Keratinocyte (primary cell): ENCODE measurements around the gene TMEM132D. TPM values are rescaled to one million over a fixed set of nuclear protein-coding genes. Genes with fewer than 3 reads are reported as not detected.

Experiments
- DNase-seq: peaks from one replicate; pipeline ENCODE4 v3.0.0-alpha.2; 2011; ENCODE audit warnings: low read depth, missing footprints, low spot score
- FAIRE-seq: peaks from 2 replicates; lab custom pipeline; 2011; peaks lifted over from hg19 to GRCh38; lab: Jason Lieb, UNC
- H2AFZ ChIP-seq: 2 replicates; pipeline ENCODE4 v1.6.0; 2012; ENCODE audit warnings: low read length, control low read depth, inconsistent platforms; ENCODE audit not compliant: control insufficient read depth
- H3K27ac ChIP-seq: 2 replicates; pipeline ENCODE4 v1.5.1; 2011; ENCODE audit warnings: low read length; ENCODE audit not compliant: control insufficient read depth, insufficient read depth
- H3K27me3 ChIP-seq: 3 replicates; pipeline ENCODE4 v1.6.0; 2011; ENCODE audit warnings: low read length; ENCODE audit not compliant: control insufficient read depth, insufficient read depth; ENCODE audit errors: extremely low read depth
- H3K36me3 ChIP-seq, 2 experiments: 2 replicates in 1 of 2; 3 replicates in 1 of 2; pipeline ENCODE4 v1.5.1; 2011; ENCODE audit warnings: low read length in 2 of 2, mild to moderate bottlenecking in 1 of 2; ENCODE audit not compliant: control insufficient read depth in 2 of 2, insufficient read depth in 2 of 2; ENCODE audit errors: extremely low read depth in 1 of 2
- H3K4me1 ChIP-seq: 3 replicates; pipeline ENCODE4 v1.5.1; 2011; ENCODE audit warnings: low read length; ENCODE audit not compliant: control insufficient read depth, insufficient read depth; ENCODE audit errors: extremely low read depth
- H3K4me2 ChIP-seq: 3 replicates; pipeline ENCODE4 v1.6.0; 2011; ENCODE audit warnings: low read depth, low read length; ENCODE audit not compliant: control insufficient read depth, insufficient read depth; ENCODE audit errors: extremely low read depth
- H3K4me3 ChIP-seq, 3 experiments: fragments of 200-600 bp in 1 of 3; sonication (generic) in 1 of 3; 2 replicates in 2 of 3; 3 replicates in 1 of 3; pipeline ENCODE4 v1.5.1; 2011 to 2016; ENCODE audit warnings: low read length in 3 of 3, mild to moderate bottlenecking in 3 of 3, control low read depth in 2 of 3, inconsistent platforms in 1 of 3, low read depth in 1 of 3, mixed read lengths in 1 of 3, mixed run types in 1 of 3, moderate library complexity in 1 of 3; ENCODE audit not compliant: control insufficient read depth in 2 of 3, insufficient read depth in 2 of 3; ENCODE audit errors: extremely low read depth in 1 of 3
- H3K79me2 ChIP-seq: 2 replicates; pipeline ENCODE4 v1.6.0; 2012; ENCODE audit warnings: low read length; ENCODE audit not compliant: control insufficient read depth, insufficient read depth
- H3K9ac ChIP-seq: 3 replicates; pipeline ENCODE4 v1.6.0; 2011; ENCODE audit warnings: low read length; ENCODE audit not compliant: control insufficient read depth, insufficient read depth; ENCODE audit errors: extremely low read depth
- H3K9me1 ChIP-seq: 3 replicates; pipeline ENCODE4 v1.6.0; 2011; ENCODE audit warnings: low read length; ENCODE audit not compliant: control insufficient read depth, insufficient read depth; ENCODE audit errors: extremely low read depth
- H3K9me3 ChIP-seq: 2 replicates; pipeline ENCODE4 v1.5.1; 2012; ENCODE audit warnings: low read depth, low read length; ENCODE audit not compliant: control insufficient read depth
- H4K20me1 ChIP-seq: 3 replicates; pipeline ENCODE4 v1.6.0; 2011; ENCODE audit warnings: low read length; ENCODE audit not compliant: control insufficient read depth, insufficient read depth; ENCODE audit errors: extremely low read depth
- EZH2 ChIP-seq: IDR thresholded peaks from one replicate; pipeline ENCODE4 v1.6.1; 2012; ENCODE audit warnings: inconsistent platforms, mild to moderate bottlenecking, low read length, moderate library complexity
- dilution Hi-C: fragments of 300-500 bp; cut with MboI; formaldehyde crosslinking; loops from one replicate; pipeline ENCODE4 v1.7.0; 2020; ENCODE audit warnings: low sequenced_read_pairs; ENCODE audit not compliant: extremely low pct_ligation_motif_present
- polyA plus RNA-seq, 5 experiments: library from polyadenylated mRNA; depleted of rRNA in 3 of 5; stranded (reverse) in 3 of 5; stranded (forward) in 1 of 5; unstranded in 1 of 5; fragments of >200 nt; gene quantifications; 1 replicate in 1 of 5; 2 replicates in 3 of 5; 3 replicates in 1 of 5; pipeline versions ENCODE4 v1.2.1 to v1.2.3, GENCODE V29; 2011 to 2012; ENCODE audit warnings: missing spikeins in 2 of 5, low read depth in 1 of 5, low replicate concordance in 1 of 5
- TF ChIP-seq, protein P1 (sequence below), 3 experiments: IDR thresholded peaks in 1 of 3; conservative IDR thresholded peaks in 1 of 3; optimal IDR thresholded peaks in 1 of 3; 2 replicates in 2 of 3; 3 replicates in 1 of 3; pipeline versions ENCODE3 to v1.5.1; 2011; ENCODE audit warnings: low read length in 3 of 3, mild to moderate bottlenecking in 3 of 3, moderate library complexity in 2 of 3, control low read depth in 1 of 3, inconsistent platforms in 1 of 3; ENCODE audit not compliant: insufficient read depth in 2 of 3; ENCODE audit errors: extremely low read depth in 1 of 3

Gene TMEM132D
- polyA plus RNA-seq, 1 donor (not counting 4 experiments of a cell fraction or from before 2014, with no cell fraction given) = not detected

DNA sequence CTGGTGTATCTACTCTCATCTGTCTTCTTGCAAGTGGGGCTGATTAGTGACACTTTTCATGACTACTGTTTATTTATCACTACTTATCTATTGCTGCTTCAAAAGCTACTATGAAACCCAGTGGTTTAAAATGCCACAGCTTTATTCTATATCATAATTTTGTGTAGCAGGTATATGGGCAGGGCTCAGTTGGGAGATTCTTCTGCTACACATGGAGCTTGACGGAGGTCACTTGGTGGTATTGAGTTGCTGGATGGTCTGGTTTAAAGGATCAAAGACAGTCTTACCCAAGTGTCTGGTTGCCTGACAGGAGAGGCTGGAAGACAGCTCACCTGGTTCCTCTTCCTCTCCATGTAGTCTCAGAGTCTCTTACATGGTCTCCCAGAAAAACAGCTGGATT, 222.7 kb downstream of the TMEM132D start:
- H3K9me1 ChIP-seq = no peaks in the 10 kb centered on the region
- no peak overlapping the region for H3K9ac ChIP-seq
- no peaks in the 10 kb centered on the region for H3K36me3 ChIP-seq
- H3K9me3 ChIP-seq = no peaks in the 10 kb centered on the region
- no peak overlapping the region for H3K27ac ChIP-seq
- no peak for FAIRE-seq
- DNase-seq = no peak
- dilution Hi-C loops = no loop called here
- no peaks in the 10 kb centered on the region for H3K79me2 ChIP-seq
- TF ChIP-seq, protein P1, sequence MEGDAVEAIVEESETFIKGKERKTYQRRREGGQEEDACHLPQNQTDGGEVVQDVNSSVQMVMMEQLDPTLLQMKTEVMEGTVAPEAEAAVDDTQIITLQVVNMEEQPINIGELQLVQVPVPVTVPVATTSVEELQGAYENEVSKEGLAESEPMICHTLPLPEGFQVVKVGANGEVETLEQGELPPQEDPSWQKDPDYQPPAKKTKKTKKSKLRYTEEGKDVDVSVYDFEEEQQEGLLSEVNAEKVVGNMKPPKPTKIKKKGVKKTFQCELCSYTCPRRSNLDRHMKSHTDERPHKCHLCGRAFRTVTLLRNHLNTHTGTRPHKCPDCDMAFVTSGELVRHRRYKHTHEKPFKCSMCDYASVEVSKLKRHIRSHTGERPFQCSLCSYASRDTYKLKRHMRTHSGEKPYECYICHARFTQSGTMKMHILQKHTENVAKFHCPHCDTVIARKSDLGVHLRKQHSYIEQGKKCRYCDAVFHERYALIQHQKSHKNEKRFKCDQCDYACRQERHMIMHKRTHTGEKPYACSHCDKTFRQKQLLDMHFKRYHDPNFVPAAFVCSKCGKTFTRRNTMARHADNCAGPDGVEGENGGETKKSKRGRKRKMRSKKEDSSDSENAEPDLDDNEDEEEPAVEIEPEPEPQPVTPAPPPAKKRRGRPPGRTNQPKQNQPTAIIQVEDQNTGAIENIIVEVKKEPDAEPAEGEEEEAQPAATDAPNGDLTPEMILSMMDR (optimal IDR thresholded peaks at IDR 0.05 in 1 of 3, IDR thresholded peaks at IDR 0.05 in 1 of 3, conservative IDR thresholded peaks at IDR 0.05 in 1 of 3; ENCODE audit: extremely low read depth in 1 of 3, insufficient read depth in 2 of 3, low read length in 3 of 3) = no peak
- H3K4me1 ChIP-seq = no peaks in the 10 kb centered on the region
- no peak overlapping the region for H3K4me2 ChIP-seq
- H4K20me1 ChIP-seq = no peaks in the 10 kb centered on the region
- H2AFZ ChIP-seq = no peak overlapping the region
- no peaks in the 10 kb centered on the region for H3K27me3 ChIP-seq
- no peak overlapping the region for H3K4me3 ChIP-seq

DNA sequence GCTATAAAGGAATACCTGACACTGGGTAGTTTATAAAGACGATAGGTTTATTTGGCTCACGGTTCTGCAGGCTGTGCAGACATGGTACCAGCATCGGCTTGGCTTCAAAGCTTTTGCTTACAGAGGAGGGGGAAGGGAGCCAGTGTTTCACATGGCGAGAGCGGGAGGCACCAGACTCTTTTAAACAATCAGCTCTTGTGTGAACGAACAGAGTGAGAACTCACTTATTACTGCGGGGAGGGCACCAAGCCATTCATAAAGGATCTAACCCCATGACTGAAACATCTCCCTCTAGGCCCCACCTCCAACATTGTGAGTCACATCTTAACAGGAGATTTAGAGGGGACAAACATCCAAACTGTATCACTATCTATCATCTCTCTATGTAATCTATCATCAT, 227.4 kb downstream of the TMEM132D start:
- Histone ChIP-seq H2AFZ (no peak overlapping the region), H3K79me2 (no peaks in the 10 kb centered on the region), H3K9me1 (no peaks in the 10 kb centered on the region), H3K9ac (no peak overlapping the region), H3K36me3 (no peaks in the 10 kb centered on the region), H3K4me2 (no peak overlapping the region), H3K9me3 (no peaks in the 10 kb centered on the region), H3K27me3 (no peaks in the 10 kb centered on the region), H3K27ac (no peak overlapping the region), H3K4me3 (no peak overlapping the region), H3K4me1 (no peaks in the 10 kb centered on the region), H4K20me1 (no peaks in the 10 kb centered on the region)
- no peak for DNase-seq
- FAIRE-seq = no peak
- no peak for TF ChIP-seq EZH2
- TF ChIP-seq, protein P1 (optimal IDR thresholded peaks at IDR 0.05 in 1 of 3, IDR thresholded peaks at IDR 0.05 in 1 of 3, conservative IDR thresholded peaks at IDR 0.05 in 1 of 3; ENCODE audit: extremely low read depth in 1 of 3, insufficient read depth in 2 of 3, low read length in 3 of 3) = no peak
- dilution Hi-C loops = no loop called here
